Coronary artery (tissue), 2 donors: ENCODE results near the gene BORCS5.

ENCODE experiments used
- DNase-seq: peaks from one replicate; pipeline ENCODE4 v3.0.0-alpha.2; 2017; ENCODE audit warnings: low spot score
- H3K27ac ChIP-seq, 2 donors: fragments of 200-600 bp; sonication (generic); one replicate each; pipeline ENCODE4 v1.5.1; 2016 to 2019
- H3K4me3 ChIP-seq: fragments of 200-600 bp; sonication (generic); 2 replicates; pipeline ENCODE4 v1.5.1; 2016; ENCODE audit warnings: mild to moderate bottlenecking, moderate library complexity
- TF ChIP-seq, protein P1 (sequence below): fragments of 200-600 bp; sonication (generic); IDR thresholded peaks from one replicate; pipeline ENCODE4 v1.5.1; 2019; ENCODE audit warnings: antibody characterized with exemption

The BORCS5 gene

DNA sequence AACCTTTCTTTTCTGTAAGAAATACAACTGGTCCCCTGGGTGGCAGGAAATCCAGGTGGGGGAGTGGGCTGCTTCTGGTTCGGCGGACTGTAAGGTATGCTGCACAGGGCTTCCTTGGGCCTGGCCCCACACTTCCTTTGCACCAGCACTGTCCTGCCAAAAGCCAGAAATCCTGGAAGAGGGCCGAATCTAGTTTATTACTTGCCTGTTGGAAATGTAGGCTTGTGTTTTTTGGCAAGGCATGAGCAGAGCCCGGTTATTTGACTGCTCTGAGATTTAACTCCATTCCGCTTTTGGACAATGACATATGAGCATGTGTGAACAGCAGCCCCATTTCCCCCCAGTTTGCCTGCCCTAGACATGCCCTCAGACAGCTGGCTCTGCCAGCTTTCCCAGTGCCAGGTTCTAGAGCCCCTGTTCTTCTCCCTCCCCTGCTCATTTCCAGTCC, 86.6 kb downstream of the BORCS5 start:
- DNase-seq: peak; percentile 78
- H3K4me3 ChIP-seq: peak overlapping the region; percentile 11
- TF ChIP-seq, protein P1, sequence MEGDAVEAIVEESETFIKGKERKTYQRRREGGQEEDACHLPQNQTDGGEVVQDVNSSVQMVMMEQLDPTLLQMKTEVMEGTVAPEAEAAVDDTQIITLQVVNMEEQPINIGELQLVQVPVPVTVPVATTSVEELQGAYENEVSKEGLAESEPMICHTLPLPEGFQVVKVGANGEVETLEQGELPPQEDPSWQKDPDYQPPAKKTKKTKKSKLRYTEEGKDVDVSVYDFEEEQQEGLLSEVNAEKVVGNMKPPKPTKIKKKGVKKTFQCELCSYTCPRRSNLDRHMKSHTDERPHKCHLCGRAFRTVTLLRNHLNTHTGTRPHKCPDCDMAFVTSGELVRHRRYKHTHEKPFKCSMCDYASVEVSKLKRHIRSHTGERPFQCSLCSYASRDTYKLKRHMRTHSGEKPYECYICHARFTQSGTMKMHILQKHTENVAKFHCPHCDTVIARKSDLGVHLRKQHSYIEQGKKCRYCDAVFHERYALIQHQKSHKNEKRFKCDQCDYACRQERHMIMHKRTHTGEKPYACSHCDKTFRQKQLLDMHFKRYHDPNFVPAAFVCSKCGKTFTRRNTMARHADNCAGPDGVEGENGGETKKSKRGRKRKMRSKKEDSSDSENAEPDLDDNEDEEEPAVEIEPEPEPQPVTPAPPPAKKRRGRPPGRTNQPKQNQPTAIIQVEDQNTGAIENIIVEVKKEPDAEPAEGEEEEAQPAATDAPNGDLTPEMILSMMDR: no peak
- H3K27ac ChIP-seq: peak overlapping the region; percentile 58 to 80

DNA sequence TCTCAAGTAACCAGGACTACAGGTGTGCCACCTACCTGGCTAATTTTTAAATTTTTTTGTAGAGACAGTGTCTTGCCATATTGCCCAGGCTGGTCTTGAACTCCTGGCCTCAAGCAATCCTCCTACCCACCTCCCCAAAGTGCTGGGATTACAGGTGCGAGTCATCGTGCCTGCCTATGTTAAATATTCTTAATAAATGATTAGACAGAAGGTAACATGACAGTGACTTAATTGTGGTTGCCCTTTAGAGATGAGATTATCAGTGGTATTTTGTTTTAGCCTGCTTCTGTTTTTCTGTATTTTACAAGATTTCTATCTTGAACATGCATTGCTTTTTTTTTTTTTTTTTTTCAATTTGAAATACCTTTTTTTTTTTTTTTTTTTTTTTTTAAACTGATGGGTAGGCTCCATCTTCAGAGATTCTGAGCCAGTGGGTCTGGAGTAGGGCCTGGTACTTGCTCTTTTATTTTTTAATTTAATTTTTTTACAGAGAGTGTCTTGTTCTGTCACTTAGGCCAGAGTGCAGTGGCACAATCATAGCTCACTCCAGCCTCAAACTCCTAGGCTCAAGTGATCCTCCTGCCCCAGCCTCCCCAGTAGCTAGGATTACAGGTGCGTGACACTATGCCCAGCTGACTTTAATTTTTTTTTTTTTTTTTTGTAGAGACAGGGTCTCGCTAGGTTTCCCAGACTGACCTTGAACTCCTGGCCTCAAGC, 88.4 kb downstream of the BORCS5 start:
- no peak for DNase-seq
- TF ChIP-seq, protein P1: no peak
- no peak overlapping the region for H3K27ac ChIP-seq
- no peak overlapping the region for H3K4me3 ChIP-seq

DNA sequence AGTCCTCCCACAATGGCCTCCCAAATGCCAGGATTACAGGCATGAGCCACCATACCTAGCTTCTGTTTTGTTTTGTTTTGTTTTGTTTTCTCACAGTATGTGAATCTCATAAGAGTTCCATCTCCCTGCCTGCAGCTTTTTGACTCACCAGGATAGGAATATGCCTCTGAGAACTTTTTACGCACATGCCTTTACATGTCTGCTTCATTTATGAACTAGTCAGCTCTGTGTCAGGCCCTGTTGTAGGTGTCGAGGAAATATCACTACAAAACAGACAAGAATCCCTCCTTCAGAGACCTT, 89.0 kb downstream of the BORCS5 start:
- no peak overlapping the region for H3K27ac ChIP-seq
- TF ChIP-seq, protein P1: no peak
- no peak overlapping the region for H3K4me3 ChIP-seq
- DNase-seq: no peak

DNA sequence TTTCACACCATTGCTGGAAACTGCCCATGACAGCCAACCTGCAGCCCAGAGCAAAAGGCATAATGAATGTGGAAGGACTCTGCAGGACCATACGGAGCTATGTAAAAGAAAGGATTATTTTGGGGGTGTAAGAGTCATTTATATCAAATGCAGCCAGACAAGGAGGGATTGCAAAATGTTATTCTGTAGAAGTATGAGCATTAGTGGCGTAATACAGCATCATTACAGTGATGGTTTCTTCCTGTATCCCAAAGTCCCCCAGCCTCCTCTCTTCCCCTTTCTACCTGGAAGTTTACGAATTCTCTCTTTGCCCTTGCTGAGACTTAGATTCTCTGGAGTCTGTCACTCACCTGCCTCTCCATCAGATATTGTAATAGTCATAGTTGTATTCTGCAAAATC, 89.9 kb downstream of the BORCS5 start:
- DNase-seq: no peak
- Histone ChIP-seq H3K4me3 (no peak overlapping the region), H3K27ac (no peak overlapping the region)
- TF ChIP-seq, protein P1: no peak

DNA sequence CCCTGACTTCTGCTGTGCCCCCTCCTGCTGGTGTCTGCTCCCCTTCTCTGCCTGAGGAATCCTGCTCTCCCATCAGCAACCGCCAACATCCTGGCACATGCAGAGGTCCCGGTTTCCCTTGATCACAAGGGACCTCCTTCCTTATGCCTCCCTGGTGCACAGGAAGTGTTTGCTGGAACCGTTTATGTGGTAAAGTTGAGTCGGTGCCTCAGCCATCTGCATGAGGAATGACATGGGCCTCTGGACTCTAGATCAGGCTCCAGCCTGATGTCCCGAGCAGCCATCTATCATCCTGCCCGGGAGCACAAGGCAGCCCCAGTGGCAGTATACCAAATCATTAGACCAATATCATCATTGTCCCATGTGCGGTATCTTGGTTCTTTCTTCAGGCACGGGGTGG, 90.4 kb downstream of the BORCS5 start:
- H3K27ac ChIP-seq: no peak overlapping the region
- no peak for DNase-seq
- TF ChIP-seq, protein P1: no peak
- H3K4me3 ChIP-seq: no peak overlapping the region

DNA sequence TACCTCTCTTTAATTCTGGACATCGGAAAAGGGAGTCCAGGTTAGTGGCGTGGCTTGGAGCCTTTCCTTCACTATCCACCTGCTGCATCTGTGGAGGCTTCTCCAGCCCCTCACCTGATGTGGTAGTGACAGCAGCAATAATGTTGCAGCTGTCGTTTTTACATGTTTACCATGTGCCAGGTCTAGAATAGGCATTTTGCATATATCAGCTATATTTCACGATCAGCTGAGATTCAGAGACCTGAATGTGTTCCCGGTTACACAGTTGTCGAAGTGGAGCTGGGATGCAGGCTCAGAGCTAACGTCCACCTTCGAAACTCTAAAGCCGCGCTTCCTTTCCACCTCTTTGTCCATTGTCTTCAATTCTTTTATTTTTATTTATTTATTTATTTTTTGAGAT, 91.0 kb downstream of the BORCS5 start:
- H3K27ac ChIP-seq: no peak overlapping the region
- H3K4me3 ChIP-seq: no peak overlapping the region
- DNase-seq: no peak
- TF ChIP-seq, protein P1: no peak

DNA sequence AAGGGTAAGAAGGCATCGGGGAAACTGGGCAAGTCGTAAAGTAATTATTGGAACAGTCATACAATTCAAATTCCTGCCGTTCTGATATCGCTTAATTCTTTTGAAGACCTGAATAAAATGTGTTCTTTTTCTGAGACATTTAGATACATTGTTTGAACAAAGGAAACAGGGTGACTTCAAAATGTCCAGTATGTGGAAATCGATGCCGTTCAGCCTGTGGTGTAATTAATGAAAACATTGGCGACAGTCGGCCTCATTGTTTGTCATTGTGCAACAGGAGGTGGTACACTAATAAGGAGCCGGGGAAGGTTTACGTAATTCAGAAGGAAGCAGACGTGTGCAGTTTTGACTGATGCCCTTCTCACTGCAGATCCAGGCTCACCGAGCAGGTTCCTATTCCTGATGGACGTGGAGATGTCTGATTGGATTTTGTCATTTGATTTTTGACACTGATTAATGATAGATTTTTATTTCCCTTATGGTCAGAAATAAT, 92.7 kb downstream of the BORCS5 start:
- no peak for DNase-seq
- H3K27ac ChIP-seq: no peak overlapping the region
- H3K4me3 ChIP-seq: no peak overlapping the region
- TF ChIP-seq, protein P1: no peak
